HG02870 (cell line): Measurements from ENCODE around the gene BRAP.
"Not testable (repeated sequence)": the region's sequence is repeated elsewhere in the genome, so short reads cannot be mapped to it uniquely, and the experiment has no call there.

Experiments used
- ATAC-seq: cut with Tn5 transposase; IDR thresholded peaks from one replicate; pipeline ENCODE4 v1.9.1; 2021; ENCODE audit warnings: mild to moderate bottlenecking, moderate library complexity; ENCODE audit not compliant: unreplicated experiment

BRAP gene, protein sequence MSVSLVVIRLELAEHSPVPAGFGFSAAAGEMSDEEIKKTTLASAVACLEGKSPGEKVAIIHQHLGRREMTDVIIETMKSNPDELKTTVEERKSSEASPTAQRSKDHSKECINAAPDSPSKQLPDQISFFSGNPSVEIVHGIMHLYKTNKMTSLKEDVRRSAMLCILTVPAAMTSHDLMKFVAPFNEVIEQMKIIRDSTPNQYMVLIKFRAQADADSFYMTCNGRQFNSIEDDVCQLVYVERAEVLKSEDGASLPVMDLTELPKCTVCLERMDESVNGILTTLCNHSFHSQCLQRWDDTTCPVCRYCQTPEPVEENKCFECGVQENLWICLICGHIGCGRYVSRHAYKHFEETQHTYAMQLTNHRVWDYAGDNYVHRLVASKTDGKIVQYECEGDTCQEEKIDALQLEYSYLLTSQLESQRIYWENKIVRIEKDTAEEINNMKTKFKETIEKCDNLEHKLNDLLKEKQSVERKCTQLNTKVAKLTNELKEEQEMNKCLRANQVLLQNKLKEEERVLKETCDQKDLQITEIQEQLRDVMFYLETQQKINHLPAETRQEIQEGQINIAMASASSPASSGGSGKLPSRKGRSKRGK

DNA sequence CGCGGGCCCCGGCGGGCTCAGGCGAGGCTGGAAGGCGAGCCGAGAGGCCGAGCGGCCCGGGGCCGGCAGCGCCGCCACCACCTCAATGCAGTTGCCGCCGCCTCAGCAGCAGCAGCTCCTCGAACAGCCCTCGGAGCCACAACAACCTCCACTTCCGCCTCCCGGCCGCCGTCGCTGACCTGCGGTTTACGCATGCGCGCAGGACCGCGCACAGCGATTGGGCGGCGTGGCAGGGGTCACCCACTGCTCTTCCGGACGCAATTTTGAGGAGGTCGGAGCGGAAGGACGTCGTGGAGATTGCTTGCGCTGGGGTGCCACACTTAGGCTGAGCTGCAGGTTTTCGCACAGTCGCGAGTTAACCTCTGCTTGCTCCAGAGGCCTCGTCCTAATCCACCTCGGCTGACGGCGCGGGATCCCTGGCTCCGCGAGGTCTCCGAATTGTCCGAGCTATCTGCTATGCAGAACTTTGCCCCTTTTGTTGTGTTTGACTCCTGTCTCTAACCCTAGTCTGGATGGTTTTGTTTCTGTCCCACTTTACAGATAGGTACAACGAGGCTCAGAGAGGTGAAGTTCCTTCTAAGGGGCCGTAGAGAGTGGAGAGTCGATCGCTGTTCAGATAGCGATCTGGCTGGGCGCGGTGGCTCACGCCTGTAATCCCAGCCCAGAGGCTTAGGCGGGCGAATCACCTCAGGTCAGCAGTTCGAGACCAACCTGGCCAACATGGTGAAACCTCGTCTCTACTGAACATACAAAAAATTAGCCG, at the start of gene BRAP, which contains the start of gene ACAD10:
Gene BRAP, minus strand, starts transcription at position 146 of the 763 bp plus-strand sequence. CDS start 164 bp downstream, outside the sequence.
Gene ACAD10, plus strand, starts transcription at position 243 of the 763 bp plus-strand sequence. CDS start 6,657 bp downstream, outside the sequence.
- peak; percentile 79 for ATAC-seq

DNA sequence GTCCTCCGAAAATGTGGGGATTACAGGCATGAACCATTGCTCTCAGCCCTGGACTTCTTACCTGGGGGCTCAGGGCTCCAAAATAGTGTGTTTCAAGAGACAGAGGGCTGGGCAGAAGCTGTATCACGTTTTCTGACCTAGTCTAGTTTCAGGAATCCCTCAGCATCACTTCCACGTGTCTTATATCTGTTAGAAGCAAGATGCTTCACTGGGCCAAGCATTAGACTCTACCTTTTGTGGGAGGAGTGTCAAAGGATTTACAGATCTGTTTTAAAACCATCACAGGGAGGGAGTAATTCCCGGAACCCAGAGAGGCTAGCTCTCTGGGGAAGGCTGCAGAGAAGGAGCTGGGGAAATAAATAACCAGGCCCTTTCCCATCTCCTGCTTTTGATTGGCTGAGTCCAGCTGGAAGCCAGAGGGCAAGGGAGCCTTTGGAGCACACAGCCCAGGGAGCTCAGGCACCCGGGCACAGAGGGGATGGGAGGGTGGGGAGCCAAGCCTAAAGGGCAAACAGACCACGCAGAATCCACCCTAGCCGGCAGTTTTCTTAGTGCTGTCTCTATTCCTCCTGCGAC, 47.7 kb upstream of the BRAP start:
- no peak for ATAC-seq

GRCh38 chr12:111732786-111733185, 47.0 kb upstream of the BRAP start:
- no peak for ATAC-seq

DNA sequence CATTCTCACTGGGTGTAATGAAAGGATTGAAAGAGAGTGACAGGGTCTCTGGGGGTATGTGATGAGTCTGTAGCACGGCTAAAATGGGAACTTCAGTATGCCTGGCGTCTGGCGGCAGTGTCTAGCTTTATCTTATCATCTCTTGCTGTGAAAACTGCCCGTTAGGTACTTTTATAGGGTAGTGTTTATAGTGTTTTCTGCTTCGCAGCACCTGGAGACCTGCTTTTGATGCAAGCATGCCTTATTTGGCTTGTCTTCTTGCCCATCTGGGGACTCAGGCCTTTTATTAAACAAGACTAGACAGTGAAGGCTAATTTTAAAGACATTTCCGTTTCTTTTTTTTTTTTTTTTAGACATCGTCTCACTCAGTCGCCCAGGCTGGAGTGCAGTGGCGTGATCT, 44.7 kb upstream of the BRAP start:
- no peak for ATAC-seq

DNA sequence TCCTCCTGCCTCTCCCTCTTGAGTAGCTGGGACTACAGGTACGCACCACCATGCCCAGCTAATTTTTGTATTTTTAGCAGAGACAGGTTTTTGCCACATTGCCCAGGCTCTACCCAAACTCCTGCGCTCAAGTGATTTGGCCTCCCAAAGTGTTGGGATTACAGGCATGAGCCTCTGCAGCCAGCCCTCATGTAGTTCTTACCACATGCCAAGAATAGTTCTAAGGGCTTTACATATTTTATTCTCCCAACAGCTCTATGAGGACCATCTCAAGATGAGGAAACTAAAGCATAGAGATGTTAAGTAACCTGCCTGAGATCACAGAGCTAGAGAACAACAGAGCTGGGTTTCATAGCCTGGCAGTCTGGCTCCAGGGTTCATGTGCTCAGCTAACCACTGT, 43.0 kb upstream of the BRAP start:
- no peak for ATAC-seq

DNA sequence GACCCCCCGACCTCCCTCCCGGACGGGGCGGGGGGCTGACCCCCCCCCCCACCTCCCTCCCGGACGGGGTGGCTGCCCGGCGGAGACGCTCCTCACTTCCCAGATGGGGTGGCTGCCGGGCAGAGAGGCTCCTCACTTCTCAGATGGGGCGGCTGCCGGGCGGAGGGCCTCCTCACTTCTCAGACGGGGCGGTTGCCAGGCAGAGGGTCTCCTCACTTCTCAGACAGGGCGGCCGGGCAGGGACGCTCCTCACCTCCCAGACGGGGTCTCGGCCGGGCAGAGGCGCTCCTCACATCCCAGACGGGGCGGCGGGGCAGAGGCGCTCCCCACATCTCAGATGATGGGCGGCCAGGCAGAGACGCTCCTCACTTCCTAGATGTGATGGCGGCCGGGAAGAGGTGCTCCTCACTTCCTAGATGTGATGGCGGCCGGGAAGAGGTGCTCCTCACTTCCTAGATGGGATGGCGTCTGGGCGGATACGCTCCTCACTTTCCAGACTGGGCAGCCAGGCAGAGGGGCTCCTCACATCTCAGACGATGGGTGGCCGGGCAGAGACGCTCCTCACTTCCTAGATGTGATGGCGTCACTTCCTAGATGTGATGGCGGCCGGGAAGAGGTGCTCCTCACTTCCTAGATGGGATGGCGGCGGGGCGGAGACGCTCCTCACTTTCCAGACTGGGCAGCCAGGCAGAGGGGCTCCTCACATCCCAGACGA, 38.0 kb upstream of the BRAP start:
- ATAC-seq, result not testable (repeated sequence)

DNA sequence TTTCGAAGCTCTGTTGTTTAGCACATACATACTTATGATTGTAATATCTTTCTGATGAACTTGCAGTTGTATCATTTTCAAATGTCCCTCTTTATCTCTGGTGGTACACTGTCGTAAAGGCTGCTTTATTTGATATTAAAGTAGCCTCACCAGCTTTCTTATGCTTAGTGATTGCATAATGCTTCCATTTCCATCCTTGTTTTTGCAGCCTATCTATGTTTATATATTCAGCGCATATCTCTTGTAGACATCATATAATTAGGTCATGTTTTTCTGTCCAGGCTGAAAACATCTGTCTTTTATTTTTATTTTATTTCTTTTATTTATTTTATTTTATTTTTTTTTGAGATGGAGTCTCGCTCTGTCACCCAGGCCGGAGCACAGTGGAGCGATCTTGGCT, 34.7 kb upstream of the BRAP start:
- ATAC-seq, result no peak

DNA sequence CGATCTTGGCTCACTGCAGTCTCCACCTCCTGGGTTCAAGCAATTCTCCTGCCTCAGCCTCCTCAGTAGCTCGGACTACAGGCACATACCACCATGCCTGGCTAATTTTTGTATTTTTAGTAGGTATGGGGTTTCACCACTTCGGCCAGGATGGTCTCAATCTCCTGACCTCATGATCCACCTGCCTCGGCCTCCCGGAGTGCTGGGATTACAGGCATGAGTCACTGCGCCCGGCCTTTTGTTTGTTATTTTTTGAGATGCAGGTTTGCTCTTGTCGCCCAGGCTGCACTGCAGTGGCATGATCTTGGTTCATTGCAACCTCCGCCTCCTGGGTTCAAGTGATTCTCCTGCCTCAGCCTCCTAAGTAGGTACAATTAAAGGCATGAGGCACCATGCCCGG, 33.6 kb upstream of the BRAP start:
- ATAC-seq, result not testable (repeated sequence)

DNA sequence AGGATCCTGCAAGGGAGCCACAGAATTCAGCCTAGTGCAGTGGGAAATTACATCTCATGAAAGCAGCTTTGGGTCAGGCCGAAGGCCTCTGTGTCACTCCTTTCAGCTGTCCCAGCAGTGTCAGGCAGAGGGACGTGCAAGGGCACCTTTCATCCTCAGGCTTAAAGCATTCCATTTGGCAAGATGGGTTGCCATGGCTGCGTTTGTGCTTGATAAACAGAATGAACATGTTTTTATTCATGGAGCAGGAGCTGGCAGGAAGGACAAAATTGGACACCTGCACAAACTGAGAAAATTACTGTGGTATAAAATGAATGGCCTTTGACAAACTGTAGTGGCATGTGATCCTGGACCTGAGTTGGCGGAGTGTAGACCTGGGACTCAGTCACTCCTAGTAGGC, 29.5 kb upstream of the BRAP start:
- ATAC-seq, result no peak

DNA sequence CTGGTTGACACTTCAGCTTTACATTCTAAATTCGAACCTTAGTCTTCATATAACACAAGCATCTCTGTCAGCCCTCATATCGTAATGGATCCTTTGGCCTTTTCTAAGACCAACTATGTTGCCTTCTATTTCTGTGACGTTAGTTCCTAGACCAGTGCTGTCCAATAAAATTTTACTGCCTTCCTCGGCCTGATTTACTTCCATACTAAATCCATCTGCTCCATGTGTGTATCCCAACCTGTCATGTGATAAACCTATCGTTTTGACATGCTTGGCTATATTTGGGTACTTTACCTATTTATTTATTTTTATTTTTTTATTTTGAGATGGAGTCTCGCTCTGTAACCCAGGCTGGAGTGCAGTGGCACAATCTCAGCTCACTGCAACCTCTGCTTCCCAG, 20.4 kb upstream of the BRAP start:
- ATAC-seq, result no peak

- ATAC-seq, result no peak
Measured at GRCh38 chr12:111705672-111706071, 19.9 kb upstream of the BRAP start.

GRCh38 chr12:111699962-111700361, 14.2 kb upstream of the BRAP start:
- ATAC-seq, result no peak

GRCh38 chr12:111693818-111694217, 8.1 kb upstream of the BRAP start:
- ATAC-seq, result no peak

DNA sequence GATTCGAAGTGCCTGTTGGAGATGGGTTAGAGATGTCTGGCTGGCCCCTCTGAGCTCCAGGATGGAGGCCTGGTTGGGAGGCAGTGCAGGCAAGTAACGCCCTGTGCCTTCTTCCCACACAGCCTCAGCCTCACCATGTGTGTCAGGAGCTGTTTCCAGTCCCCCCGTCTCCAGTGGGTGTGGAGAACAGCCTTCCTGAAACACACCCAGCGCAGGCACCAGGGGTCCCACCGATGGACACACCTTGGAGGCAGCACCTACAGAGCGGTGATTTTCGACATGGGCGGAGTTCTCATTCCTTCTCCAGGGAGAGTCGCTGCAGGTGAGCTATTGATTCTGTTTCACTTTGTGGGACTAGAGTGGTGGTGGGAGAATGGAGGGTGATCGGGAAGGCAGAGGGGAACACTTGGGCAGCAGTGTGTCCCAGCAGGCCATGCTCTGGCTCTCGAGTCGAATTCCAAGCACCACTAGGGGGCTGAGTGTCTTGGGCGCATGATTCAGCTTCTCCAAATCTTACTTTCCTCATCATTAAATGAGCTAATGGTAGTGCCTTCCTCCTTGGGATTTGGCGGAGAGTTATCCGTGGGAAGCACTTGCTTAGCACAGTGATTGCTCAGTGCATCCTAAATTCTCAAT, 6.9 kb upstream of the BRAP start:
- no peak for ATAC-seq

DNA sequence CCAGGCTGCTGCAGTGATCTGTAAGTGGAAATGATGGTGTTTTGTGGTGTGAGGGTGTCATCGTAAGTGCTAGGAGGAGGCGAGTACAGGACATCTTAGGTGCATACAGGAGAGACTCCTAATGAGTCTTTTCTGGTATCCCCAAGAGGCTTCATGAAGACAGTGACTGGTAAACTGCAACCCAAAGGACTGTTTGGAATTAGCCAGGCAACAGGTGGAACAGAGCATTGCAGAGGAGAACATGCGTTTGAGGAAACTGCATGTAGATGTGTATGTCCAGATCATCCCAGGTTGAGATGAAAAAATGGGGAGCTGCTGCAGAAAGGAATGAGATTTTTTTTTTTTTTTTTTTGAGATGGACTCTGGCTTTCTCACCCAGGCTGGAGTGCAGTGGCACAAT, 5.5 kb upstream of the BRAP start:
- ATAC-seq, result no peak

- no peak for ATAC-seq
Measured at GRCh38 chr12:111687952-111688351, 2.2 kb upstream of the BRAP start.

GRCh38 chr12:111687255-111687654, 1.5 kb upstream of the BRAP start:
- ATAC-seq, result no peak

DNA sequence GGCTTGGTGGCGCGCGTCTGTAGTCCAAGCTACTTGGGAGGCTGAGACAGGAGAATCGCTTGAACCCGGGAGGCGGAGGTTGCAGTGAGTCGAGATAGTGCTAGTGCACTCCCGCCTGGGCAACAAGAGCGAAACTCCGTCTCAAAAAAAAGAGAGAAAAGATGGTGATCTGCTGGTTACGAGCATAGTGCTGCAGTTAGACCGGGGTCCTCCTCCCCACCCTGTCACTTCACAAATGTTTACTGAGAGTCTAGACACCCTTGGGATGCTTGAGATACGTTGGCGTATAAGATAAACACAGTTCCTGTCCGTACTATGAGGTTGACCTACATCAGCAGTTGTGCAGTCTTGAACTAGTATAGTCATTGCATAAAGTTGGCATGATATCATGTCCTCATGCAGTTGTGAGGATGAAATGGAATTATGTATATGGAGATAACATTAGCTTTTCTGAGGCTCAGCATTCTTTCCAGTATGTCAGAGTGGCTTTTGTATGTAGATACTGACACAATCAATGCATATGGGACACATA, 884 bp upstream of the BRAP start:
- ATAC-seq, result no peak

GRCh38 chr12:111685322-111685810, 390 bp downstream of the BRAP start:
- no peak for ATAC-seq
